ENCODE measurements around the gene ROMO1. TPM values are rescaled to one million over a fixed set of nuclear protein-coding genes. Genes with fewer than 3 reads are reported as not detected.
"Not testable (repeated sequence)": the region's sequence is repeated elsewhere in the genome, so short reads cannot be mapped to it uniquely, and the experiment has no call there.

The ROMO1 gene
- total RNA-seq, 1 experiment from 2014 or later: 230 TPM

GRCh38 chr20:35716330-35716729 is 17.1 kb downstream of the ROMO1 start:
- Mint-ChIP-seq H3K4me3 (ENCODE audit: low read depth, unreplicated experiment) (no peak overlapping the region), H3K9me3 (ENCODE audit: low read depth, unreplicated experiment) (no peaks in the 10 kb centered on the region), H3K4me1 (ENCODE audit: low read depth, unreplicated experiment) (peaks cover 5% of the 10 kb centered on the region), H3K27me3 (ENCODE audit: unreplicated experiment) (no peaks in the 10 kb centered on the region), H3K36me3 (ENCODE audit: insufficient read depth, unreplicated experiment) (peaks cover 100% of the 10 kb centered on the region), H3K27ac (ENCODE audit: unreplicated experiment) (no peak overlapping the region)
- no TSS peak for BruUV-seq (replicated peaks)
- CTCF ChIA-PET: no interaction called here
- TF ChIP-seq CTCF (IDR thresholded peaks at IDR 0.05; ENCODE audit: unreplicated experiment): no peak
- intact Hi-C loops (cut with micrococcal nuclease; ENCODE audit: unreplicated experiment): no loop called here
- DNase-seq: no peak

GRCh38 chr20:35718321-35718720 is 19.1 kb downstream of the ROMO1 start:
- intact Hi-C loops (cut with micrococcal nuclease; ENCODE audit: unreplicated experiment); H3K4me3 Mint-ChIP-seq (ENCODE audit: low read depth, unreplicated experiment); DNase-seq; H3K27me3 Mint-ChIP-seq (ENCODE audit: unreplicated experiment); H3K9me3 Mint-ChIP-seq (ENCODE audit: low read depth, unreplicated experiment); H3K27ac Mint-ChIP-seq (ENCODE audit: unreplicated experiment); H3K4me1 Mint-ChIP-seq (ENCODE audit: low read depth, unreplicated experiment); BruUV-seq (replicated peaks): not testable (repeated sequence)
- peaks cover 100% of the 10 kb centered on the region for H3K36me3 Mint-ChIP-seq (ENCODE audit: insufficient read depth, unreplicated experiment)
- CTCF ChIA-PET: interaction anchor here (0.6 to 1.0 kb wide), 2 partner anchors 11 to 178 kb away, joined by 3 to 7 read pairs; no protein-coding TSS in a partner anchor

GRCh38 chr20:35718972-35719635 is 19.9 kb downstream of the ROMO1 start:
- H3K9me3 Mint-ChIP-seq (ENCODE audit: low read depth, unreplicated experiment): no peaks in the 10 kb centered on the region
- BruUV-seq (replicated peaks): no TSS peak
- CTCF ChIA-PET: interaction anchor here (0.6 to 1.6 kb wide), 5 partner anchors 10 to 177 kb away, joined by 3 to 7 read pairs (median 3); partner anchors contain the start of gene RBM39
- TF ChIP-seq CTCF (IDR thresholded peaks at IDR 0.05; ENCODE audit: unreplicated experiment): no peak
- no peaks in the 10 kb centered on the region for H3K4me1 Mint-ChIP-seq (ENCODE audit: low read depth, unreplicated experiment)
- no peak for DNase-seq
- intact Hi-C loops (cut with micrococcal nuclease; ENCODE audit: unreplicated experiment): no loop called here
- H3K27me3 Mint-ChIP-seq (ENCODE audit: unreplicated experiment): no peaks in the 10 kb centered on the region
- H3K4me3 Mint-ChIP-seq (ENCODE audit: low read depth, unreplicated experiment): no peak overlapping the region
- H3K27ac Mint-ChIP-seq (ENCODE audit: unreplicated experiment): no peak overlapping the region
- H3K36me3 Mint-ChIP-seq (ENCODE audit: insufficient read depth, unreplicated experiment): peaks cover 100% of the 10 kb centered on the region

GRCh38 chr20:35719717-35720116 is 20.5 kb downstream of the ROMO1 start:
- Mint-ChIP-seq H3K27me3 (ENCODE audit: unreplicated experiment) (no peaks in the 10 kb centered on the region), H3K4me3 (ENCODE audit: low read depth, unreplicated experiment) (no peak overlapping the region), H3K36me3 (ENCODE audit: insufficient read depth, unreplicated experiment) (peaks cover 100% of the 10 kb centered on the region), H3K9me3 (ENCODE audit: low read depth, unreplicated experiment) (no peaks in the 10 kb centered on the region), H3K27ac (ENCODE audit: unreplicated experiment) (no peak overlapping the region), H3K4me1 (ENCODE audit: low read depth, unreplicated experiment) (no peaks in the 10 kb centered on the region)
- TF ChIP-seq CTCF (IDR thresholded peaks at IDR 0.05; ENCODE audit: unreplicated experiment): no peak
- no peak for DNase-seq
- intact Hi-C loops (cut with micrococcal nuclease; ENCODE audit: unreplicated experiment): no loop called here
- BruUV-seq (replicated peaks): no TSS peak
- CTCF ChIA-PET: interaction anchor here (0.8 to 1.6 kb wide), 2 partner anchors 20 to 23 kb away, joined by 3 to 7 read pairs; partner anchors contain the start of gene RBM39

Measured in Calu3 (cell line).